GM19463 (cell line): ENCODE results near the gene SYNE2.

Experiments
- ATAC-seq: cut with Tn5 transposase; IDR thresholded peaks from one replicate; pipeline ENCODE4 v1.9.1; 2021; ENCODE audit warnings: mild to moderate bottlenecking, moderate library complexity; ENCODE audit not compliant: unreplicated experiment

SYNE2 gene

DNA sequence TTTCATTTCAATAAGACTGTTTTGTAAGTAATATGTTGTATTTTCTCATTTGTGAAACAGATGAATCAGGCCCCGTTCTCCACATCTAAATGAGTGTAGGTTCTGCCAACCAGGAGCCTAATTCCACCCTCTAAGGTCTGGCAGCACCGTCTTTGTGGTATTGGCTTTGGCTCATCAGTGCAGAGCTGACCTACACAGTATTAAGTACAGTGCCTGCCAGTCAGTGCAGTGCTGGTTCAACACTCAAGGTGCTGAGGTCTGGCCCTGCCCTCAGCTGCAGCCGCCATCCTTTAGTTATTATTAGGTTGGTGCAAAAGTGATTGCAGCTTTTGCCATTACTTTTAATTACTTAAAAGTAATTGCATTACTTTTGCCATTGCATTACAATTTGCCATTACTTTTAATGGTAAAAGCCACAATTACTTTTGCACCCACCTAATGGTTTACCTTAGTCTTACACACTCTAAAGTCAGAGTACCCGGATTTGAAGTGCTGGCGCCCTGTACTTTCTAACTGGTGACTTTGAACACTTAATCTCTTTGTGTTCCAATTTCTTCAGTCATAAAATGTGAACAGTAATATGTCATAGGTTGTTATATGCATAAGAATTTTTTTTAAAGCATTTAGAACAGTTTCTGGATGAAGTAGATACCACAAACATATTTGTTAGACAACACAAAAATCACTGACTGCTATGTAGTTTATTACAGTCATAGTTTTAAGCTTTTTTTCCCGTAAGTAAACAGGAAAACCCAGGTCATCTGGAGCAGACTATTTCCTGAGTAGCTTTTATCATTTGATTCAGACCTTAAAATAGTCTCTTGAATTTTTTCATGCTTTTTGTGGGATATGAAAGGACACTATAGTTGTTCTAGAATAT lies 99.5 kb downstream of the SYNE2 start:
- ATAC-seq = no peak

GRCh38 chr14:63952933-63953437 lies 100.2 kb downstream of the SYNE2 start:
- ATAC-seq = no peak

GRCh38 chr14:63956326-63956725 lies 103.5 kb downstream of the SYNE2 start:
- no peak for ATAC-seq

- ATAC-seq = no peak
Measured at GRCh38 chr14:63960926-63961567, 108.2 kb downstream of the SYNE2 start.

DNA sequence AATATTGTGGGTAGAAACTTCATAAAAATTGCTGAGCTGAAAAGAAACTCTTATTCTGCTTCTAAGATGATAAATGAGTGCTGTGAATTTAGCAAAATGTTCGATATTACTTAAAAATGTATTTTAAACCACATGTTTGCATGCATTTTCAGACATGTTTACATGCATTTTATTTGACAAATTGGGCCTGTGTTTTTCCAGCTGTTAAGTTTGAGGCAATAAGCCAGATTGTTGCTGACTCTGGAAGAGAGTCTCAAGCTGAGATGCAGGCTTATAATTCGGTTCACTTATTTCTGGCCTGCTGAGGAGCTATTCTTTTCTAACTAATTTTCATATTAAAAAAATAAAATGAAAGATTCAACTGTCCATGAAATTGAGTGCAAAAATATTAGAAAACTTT lies 110.1 kb downstream of the SYNE2 start:
- no peak for ATAC-seq

DNA sequence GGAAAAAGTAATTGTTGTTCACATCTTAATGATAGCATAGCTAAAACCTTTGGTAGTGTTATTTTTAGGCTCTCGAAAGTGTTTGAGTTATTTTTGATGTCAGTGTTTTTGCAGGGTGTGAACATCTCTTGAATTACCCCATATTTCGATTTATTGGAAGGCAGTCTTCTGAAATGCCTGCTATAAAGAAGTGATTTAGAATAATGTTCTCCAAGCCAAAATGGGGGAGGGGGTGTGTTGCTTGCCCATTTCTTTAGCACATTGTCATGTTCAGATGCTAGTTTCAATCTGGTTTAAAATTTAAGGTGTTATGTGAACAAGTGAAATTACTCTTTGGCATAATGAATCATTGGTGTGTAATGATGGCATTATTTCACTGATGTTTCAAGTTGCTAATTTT lies 110.6 kb downstream of the SYNE2 start:
- ATAC-seq = no peak

DNA sequence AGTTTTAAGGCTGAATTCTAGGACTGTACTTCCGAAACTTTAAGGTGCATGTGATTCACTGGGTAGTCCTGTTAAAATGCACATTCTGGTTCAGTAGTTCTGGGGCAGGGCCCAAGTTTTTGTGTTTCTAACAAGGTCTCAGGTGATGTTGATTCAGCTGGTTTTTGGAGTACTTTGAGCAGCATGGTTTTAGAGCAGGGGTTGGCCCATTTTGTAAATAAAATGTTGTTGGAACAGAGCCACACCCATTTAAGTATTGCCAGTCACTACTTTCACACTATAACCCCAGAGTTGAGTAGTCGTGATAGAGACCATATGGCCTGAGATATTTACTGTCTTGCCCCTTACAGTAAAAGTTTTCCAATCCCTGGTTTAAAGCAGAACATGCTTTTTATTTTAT lies 111.3 kb downstream of the SYNE2 start:
- ATAC-seq = no peak

GRCh38 chr14:63966407-63966806 lies 113.6 kb downstream of the SYNE2 start:
- no peak for ATAC-seq

DNA sequence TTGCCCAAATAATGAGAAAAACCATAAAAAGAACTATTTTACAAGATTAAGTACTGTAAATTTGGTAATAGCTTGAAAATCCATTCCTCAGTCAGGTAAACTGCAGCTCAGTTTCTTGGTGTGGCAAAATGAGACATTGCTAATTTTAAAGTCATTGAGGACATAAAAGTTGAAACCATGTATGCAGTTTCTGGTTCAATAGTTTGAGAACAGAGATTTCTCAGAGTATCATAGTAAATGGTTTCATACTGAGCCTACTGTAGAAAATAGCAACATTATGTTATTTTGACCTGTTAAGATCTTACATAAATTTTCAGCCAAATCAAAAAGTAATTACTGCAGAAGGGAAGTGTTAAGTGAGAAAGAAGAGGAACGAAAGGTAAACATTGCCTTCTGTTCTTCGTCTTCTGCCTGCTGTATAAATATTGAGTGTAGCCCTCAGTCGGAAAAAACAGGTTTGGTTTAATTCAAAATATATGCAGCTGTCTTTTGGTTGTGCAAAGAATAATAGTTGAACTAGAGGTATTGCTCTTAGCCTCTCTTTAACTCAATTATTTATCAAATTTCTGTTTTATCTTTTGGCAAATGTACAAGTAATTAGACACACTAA lies 119.6 kb downstream of the SYNE2 start:
- no peak for ATAC-seq

DNA sequence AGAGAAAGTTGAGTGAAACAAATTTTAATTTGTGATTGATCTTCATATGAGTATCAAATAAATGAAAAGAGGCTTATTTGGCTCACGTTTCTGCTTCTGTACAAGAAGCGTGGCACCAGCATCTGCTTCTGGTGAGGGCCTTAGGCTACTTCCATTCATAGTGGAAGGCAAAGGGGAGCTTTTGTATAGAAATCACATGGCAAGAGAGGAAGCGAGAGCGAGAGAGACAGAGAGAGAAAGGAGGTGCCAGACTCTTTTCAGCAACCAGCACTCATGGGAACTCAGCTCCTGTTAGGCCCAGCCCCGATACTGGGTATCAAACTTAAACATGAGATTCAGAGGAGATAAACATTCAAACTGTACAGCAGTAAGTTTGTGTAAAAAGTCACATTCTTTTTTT lies 121.4 kb downstream of the SYNE2 start:
- no peak for ATAC-seq

DNA sequence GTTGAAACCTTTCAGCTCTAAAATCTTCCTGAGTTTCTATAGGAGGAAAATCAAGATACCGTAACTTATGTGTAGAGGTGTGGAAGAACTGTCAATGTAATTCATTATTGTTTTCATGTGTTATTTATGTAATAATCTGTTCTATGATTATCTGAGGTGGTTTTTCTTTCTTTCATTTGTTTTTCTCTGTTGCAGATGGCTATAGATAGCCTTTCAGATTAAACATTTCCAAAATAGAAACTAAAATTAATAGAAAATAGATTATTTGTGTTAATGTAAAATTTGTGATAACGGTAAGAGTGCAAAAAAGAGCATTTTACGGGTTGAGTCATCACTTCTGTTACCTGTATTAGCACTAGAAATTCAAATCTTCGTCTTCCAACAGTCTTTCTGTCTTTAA lies 128.8 kb downstream of the SYNE2 start:
- peak; percentile 56 for ATAC-seq

DNA sequence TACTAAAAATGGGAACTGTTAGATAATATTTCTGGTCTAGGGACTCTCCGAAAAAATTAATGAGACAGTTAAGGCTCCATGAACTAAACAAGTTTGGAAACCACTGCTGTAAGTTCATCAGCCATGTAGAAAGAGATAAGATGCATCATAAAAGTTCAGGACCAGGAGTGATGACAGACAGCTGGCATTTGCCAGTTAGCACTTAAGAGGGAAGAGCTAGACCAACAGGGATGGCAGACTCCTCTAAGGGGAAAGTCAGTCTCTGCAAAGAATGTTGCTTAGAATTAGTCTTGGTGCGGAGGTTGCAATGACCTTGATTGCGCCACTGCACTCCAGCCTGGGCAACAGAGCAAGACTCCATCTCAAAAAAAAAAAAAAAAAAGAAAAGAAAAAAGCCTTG lies 129.4 kb downstream of the SYNE2 start:
- ATAC-seq = no peak

- no peak for ATAC-seq
Measured at GRCh38 chr14:63982629-63983028, 129.8 kb downstream of the SYNE2 start.

- ATAC-seq = no peak
Measured at GRCh38 chr14:63986789-63987533, 134.2 kb downstream of the SYNE2 start.

- ATAC-seq = no peak
Measured at GRCh38 chr14:63988579-63988978, 135.8 kb downstream of the SYNE2 start.

GRCh38 chr14:63991833-63992232 lies 139.0 kb downstream of the SYNE2 start:
- no peak for ATAC-seq

DNA sequence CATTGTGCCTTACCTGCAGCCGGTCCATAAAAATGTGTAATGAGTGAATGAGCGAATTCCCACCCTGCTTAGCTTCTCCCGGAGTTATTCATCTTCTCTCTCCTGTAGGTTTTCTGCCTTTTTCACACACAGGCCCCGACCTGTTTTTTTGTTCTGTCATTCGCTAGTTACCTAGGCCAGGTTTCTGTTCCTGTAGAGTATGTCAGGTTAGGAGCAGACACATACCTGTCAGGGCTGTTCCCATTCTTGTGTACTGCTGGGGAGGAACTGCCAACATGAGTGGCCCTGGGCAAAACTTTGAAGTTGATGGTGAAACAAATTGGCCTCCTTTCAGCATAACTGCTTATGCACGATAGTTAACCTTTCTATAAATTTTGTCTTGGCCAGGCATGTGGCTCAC lies 140.1 kb downstream of the SYNE2 start:
- no peak for ATAC-seq

- ATAC-seq = no peak
Measured at GRCh38 chr14:63993992-63994391, 141.2 kb downstream of the SYNE2 start.

DNA sequence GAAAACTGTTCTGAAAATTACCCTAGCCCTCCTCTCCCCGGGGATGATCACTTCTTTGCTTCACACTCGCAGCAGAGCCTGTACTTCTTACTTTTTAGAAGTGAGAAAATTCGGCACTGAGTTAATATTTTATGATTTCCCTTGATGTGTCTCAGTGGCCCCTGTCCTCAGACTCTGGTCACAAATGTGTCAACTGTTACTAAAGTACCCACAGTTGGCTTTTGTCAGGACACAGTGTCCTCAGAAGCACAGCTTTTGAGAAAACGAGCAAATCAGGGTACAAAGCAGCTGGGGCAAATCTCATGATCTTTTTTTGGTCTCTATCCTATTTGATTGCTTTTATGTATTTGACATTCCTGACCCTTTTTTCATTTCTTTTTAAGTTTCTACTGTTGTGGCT lies 142.5 kb downstream of the SYNE2 start:
- no peak for ATAC-seq

DNA sequence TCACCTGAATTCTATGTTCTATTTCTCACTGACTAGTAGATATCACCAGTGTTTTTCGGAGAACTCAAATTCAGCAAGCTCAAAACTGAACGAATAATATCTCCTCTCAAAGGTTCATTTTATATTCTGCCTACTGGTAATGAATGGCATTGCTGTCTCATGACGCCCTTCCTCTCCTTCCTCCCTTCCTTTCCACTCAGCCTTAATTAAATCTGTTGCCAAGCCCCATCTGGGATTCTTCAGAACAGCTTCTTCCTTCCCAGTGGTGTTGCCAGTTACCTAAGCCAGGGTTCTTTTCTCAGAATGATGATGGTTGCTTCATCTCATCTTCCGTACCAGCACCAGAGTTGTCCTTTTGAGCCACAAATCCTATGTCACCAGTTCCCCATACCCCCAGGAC lies 143.2 kb downstream of the SYNE2 start:
- ATAC-seq = no peak

DNA sequence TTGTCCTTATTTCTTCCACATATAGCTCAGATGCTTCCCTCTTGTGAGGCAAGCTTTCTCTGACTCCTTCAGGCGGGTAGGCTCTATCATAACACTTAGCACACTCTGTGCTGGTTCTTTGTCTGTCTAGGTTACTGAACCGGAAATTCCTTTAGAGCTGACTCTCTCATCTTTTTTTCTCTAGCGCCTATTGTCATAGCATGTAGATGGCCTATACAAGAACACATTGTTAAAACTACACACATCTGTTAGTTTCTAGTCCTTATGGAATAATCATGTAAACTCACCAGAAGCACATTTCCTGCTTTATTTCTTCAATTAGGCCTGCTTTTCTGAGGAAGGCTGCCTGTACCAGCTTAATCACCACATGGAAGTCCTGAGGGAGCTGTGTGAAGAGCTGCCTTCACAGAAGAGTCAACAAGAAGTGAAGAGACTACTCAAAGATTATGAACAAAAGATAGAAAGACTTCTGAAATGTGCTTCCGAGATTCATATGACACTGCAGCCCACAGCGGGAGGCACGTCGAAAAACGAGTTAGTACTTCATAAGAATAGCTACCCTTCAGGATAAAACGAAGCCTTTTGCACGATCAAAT lies 143.9 kb downstream of the SYNE2 start:
- ATAC-seq = no peak
